Colonic mucosa (tissue), 4 donors: ENCODE results near the gene FAM217B. TPM values are rescaled to one million over a fixed set of nuclear protein-coding genes. Genes with fewer than 3 reads are reported as not detected.

Experiments used
- DNase-seq: peaks from one replicate; pipeline ENCODE4 v3.0.0-alpha.2; 2020
- H3K27ac ChIP-seq: fragments of 200-600 bp; one replicate; pipeline ENCODE4 v1.8.0; 2021
- H3K27me3 ChIP-seq: fragments of 200-600 bp; one replicate; pipeline ENCODE4 v1.8.0; 2021
- H3K36me3 ChIP-seq: fragments of 200-600 bp; one replicate; pipeline ENCODE4 v1.8.0; 2021
- H3K4me1 ChIP-seq: fragments of 200-600 bp; one replicate; pipeline ENCODE4 v1.8.0; 2021; ENCODE audit warnings: mild to moderate bottlenecking
- H3K4me3 ChIP-seq: fragments of 200-600 bp; one replicate; pipeline ENCODE4 v1.8.0; 2021
- H3K9ac ChIP-seq, 2 donors: one replicate each; pipeline ENCODE4 v1.7.0; 2013; ENCODE audit warnings: control low read depth in 2 of 2, low read depth in 2 of 2, low read length in 2 of 2
- H3K9me3 ChIP-seq: fragments of 200-600 bp; one replicate; pipeline ENCODE4 v1.8.0; 2021
- intact Hi-C: fragments of 100-400 bp; cut with DNase I; formaldehyde crosslinking; loops from one replicate; pipeline ENCODE4 v1.14.1; 2022
- total RNA-seq, 2 donors: library from RNA; stranded (reverse); fragmentation: NEBNext Ultra II Directional in 1 of 2; extraction: Animal tissue kit (Norgen Biotek cat#: 25700) in 1 of 2; gene quantifications; one replicate each; pipeline ENCODE4 v1.2.1, GENCODE V29; 2021
- TF ChIP-seq, protein P1 (sequence below): fragments of 200-600 bp; IDR thresholded peaks from one replicate; pipeline ENCODE4 v1.8.0; 2022; ENCODE audit warnings: antibody characterized with exemption, mild to moderate bottlenecking
- donor health status: healthy.
- donor health status: DM: no; HTN: no; CAD: no.
- donor health status: DM: no; HTN: no; CAD: no.

Gene FAM217B
- total RNA-seq, 2 donors from 2014 or later = 5.5 to 11.2 TPM

DNA sequence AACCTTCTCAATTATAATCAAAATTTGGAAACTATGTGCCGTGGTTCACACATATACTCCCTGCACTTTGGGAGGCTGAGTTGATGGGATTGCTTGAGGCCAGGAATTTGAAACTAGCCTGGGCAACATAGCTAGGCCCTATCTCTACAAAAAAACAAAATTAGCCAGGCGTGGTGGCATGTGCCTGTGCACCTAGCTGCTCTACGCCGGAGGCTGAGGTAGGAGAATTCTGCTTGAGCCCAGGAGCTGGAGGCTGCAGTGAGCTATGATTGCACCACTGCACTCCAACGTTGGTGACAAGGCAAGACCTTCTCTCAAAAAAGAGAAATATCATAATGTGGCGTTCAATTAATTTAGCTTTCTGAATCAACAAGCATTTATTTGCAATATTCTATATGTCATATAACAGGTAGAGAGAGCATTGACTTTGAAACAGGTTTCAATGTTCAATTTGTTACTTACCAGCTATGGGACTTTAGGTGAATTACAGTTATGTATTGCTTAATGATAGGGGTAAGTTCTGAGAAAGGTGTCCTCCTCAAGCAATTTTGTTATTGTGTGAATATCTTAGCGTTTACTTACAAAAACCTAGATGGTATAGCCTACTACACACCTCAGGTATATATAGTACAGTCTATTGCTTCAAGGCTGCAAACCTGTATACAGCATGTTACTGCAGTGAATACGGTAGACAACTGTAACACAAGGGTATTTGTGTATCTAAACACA lies 4.6 kb upstream of the FAM217B start:
- Histone ChIP-seq H3K4me1 (peaks cover 8% of the 10 kb centered on the region), H3K9me3 (no peaks in the 10 kb centered on the region), H3K9ac (no peak overlapping the region), H3K27me3 (no peaks in the 10 kb centered on the region), H3K27ac (no peak overlapping the region), H3K4me3 (no peak overlapping the region), H3K36me3 (no peaks in the 10 kb centered on the region)
- intact Hi-C loops = no loop called here
- TF ChIP-seq, protein P1, sequence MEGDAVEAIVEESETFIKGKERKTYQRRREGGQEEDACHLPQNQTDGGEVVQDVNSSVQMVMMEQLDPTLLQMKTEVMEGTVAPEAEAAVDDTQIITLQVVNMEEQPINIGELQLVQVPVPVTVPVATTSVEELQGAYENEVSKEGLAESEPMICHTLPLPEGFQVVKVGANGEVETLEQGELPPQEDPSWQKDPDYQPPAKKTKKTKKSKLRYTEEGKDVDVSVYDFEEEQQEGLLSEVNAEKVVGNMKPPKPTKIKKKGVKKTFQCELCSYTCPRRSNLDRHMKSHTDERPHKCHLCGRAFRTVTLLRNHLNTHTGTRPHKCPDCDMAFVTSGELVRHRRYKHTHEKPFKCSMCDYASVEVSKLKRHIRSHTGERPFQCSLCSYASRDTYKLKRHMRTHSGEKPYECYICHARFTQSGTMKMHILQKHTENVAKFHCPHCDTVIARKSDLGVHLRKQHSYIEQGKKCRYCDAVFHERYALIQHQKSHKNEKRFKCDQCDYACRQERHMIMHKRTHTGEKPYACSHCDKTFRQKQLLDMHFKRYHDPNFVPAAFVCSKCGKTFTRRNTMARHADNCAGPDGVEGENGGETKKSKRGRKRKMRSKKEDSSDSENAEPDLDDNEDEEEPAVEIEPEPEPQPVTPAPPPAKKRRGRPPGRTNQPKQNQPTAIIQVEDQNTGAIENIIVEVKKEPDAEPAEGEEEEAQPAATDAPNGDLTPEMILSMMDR = no peak
- no peak for DNase-seq

DNA sequence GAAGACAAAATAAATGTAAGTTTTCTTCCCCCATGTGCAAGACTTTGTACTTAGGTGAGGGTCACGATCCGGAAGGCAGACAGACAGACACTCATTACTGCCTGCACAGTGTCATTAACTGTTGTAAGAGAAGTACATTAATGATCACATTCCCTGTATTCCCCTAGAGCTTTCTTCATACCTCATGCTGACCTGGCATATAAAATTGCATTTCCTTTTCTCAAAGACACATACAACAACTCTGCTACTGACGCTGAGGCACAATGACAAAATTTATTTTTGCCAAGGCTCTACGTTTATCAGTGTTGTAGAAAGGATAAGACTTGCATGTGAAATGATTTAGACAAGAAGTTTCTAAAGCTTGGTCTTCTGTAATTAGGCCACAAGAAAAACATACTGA lies 3.8 kb upstream of the FAM217B start:
- H3K4me3 ChIP-seq = no peak overlapping the region
- TF ChIP-seq, protein P1 = no peak
- no peak overlapping the region for H3K9ac ChIP-seq
- intact Hi-C loops = no loop called here
- H3K36me3 ChIP-seq = no peaks in the 10 kb centered on the region
- H3K9me3 ChIP-seq = no peaks in the 10 kb centered on the region
- H3K27ac ChIP-seq = no peak overlapping the region
- DNase-seq = no peak
- no peaks in the 10 kb centered on the region for H3K27me3 ChIP-seq
- peaks cover 8% of the 10 kb centered on the region for H3K4me1 ChIP-seq

DNA sequence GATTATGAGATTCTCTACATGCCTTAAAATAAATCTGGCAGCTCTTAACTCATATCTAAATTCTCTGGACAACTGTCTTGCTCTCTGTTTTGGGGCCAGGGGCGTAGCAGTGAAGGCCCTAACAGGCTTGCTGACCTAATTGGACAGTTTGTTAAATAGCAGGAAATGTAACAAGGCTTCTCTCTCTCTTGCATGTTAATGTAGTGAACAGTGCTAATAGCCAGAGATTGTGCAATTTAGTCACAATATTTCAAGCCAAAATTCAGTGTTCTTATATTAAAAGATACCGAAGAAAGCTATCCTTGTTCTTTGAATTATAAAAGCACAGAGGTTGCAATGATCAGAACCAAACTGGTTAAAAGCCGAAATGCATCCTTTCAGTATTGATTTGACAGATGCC lies 3.0 kb upstream of the FAM217B start:
- TF ChIP-seq, protein P1 = no peak
- DNase-seq = no peak
- no peaks in the 10 kb centered on the region for H3K9me3 ChIP-seq
- no peaks in the 10 kb centered on the region for H3K36me3 ChIP-seq
- H3K9ac ChIP-seq = no peak overlapping the region
- intact Hi-C loops = no loop called here
- no peak overlapping the region for H3K4me3 ChIP-seq
- H3K27ac ChIP-seq = no peak overlapping the region
- peaks cover 8% of the 10 kb centered on the region for H3K4me1 ChIP-seq
- H3K27me3 ChIP-seq = no peaks in the 10 kb centered on the region

DNA sequence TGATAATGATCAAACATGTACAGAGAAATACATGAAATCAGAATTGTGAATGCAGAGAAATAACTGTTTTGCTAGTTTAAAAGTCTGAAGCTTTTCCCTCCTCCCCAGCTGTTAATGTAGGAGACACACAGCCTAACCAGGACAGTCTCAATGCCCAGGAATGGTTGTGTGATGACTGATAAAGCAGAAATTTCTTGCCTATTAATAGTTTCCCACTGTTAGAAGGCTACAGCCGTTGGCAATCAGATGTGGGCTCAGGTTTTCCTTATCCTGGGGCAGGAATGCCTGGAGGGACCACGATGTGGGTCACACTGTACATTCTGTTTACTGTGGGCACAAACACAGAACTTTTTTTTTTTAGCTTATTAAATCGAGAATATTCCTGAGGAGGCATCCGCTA lies 2.0 kb upstream of the FAM217B start:
- peak overlapping the region in 1 of 2 donors; percentile 8 for H3K9ac ChIP-seq
- no peaks in the 10 kb centered on the region for H3K27me3 ChIP-seq
- H3K27ac ChIP-seq = no peak overlapping the region
- no peak for DNase-seq
- no peaks in the 10 kb centered on the region for H3K9me3 ChIP-seq
- intact Hi-C loops = no loop called here
- peaks cover 8% of the 10 kb centered on the region for H3K4me1 ChIP-seq
- TF ChIP-seq, protein P1 = no peak
- no peak overlapping the region for H3K4me3 ChIP-seq
- no peaks in the 10 kb centered on the region for H3K36me3 ChIP-seq

DNA sequence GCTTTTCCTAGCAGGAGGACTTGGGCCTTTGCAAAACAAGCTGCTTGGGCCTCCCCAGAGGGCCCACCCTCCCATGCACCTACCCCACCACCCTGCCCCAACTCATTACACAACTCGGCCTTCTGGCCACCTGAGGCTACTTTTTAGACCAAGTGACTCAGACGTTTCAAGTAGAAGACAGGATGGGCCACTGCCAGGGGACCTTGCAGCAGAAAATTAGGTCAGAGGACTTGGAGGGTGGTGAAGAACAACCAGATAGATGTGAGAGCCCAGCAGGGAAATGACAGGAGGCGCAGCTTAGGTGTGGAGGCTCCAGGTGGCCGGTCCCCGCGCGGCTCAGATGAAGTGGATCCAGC lies 1.5 kb upstream of the FAM217B start:
- peak; percentile 23 for DNase-seq
- Histone ChIP-seq H3K36me3 (no peaks in the 10 kb centered on the region), H3K9me3 (no peaks in the 10 kb centered on the region), H3K27ac (no peak overlapping the region), H3K27me3 (no peaks in the 10 kb centered on the region), H3K4me1 (peaks cover 8% of the 10 kb centered on the region), H3K9ac (no peak overlapping the region), H3K4me3 (no peak overlapping the region)
- TF ChIP-seq, protein P1 = no peak
- intact Hi-C loops = no loop called here
